C4-2B (cell line): ENCODE results near the gene SLC30A2.

Experiments
- ZFX ChIP-seq: fragments of 450-650 bp; IDR thresholded peaks from 2 replicates; pipeline ENCODE4 v1.6.1; 2017
- TF ChIP-seq, protein P1 (sequence below): fragments of 450-650 bp; conservative IDR thresholded peaks from 2 replicates; pipeline ENCODE4 v1.5.1; 2017; ENCODE audit warnings: mild to moderate bottlenecking

DNA sequence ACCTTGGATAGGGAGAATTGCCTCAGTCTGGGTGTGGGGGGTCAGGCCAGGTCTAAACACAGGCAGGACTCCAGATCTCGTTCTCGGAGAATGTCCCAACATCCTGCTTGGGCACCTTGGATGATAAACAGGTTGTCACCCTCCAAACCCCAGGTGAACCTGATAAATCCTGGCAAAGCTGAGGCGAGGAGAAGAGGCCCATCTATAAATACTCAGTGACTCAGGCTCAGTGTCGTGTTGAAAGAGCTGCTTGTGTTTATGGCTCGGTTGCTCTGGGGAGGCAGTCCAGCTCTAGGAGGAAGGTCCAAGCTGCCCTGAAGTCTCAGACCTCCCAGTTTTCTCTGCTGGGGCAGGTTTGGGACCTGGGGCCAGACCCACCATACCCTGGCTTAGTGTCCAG, 37.3 kb upstream of the SLC30A2 start:
- TF ChIP-seq, protein P1, sequence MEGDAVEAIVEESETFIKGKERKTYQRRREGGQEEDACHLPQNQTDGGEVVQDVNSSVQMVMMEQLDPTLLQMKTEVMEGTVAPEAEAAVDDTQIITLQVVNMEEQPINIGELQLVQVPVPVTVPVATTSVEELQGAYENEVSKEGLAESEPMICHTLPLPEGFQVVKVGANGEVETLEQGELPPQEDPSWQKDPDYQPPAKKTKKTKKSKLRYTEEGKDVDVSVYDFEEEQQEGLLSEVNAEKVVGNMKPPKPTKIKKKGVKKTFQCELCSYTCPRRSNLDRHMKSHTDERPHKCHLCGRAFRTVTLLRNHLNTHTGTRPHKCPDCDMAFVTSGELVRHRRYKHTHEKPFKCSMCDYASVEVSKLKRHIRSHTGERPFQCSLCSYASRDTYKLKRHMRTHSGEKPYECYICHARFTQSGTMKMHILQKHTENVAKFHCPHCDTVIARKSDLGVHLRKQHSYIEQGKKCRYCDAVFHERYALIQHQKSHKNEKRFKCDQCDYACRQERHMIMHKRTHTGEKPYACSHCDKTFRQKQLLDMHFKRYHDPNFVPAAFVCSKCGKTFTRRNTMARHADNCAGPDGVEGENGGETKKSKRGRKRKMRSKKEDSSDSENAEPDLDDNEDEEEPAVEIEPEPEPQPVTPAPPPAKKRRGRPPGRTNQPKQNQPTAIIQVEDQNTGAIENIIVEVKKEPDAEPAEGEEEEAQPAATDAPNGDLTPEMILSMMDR, result no peak
- no peak for TF ChIP-seq ZFX
